ENCODE results near the gene HABP4. TPM values are rescaled to one million over a fixed set of nuclear protein-coding genes. Genes with fewer than 3 reads are reported as not detected.

Gene HABP4
- total RNA-seq, 4 donors from 2014 or later = 6.3 to 13.4 (median 10.2) TPM

GRCh38 chr9:96492993-96493531 is 43.1 kb downstream of the HABP4 start:
- TF ChIP-seq POLR2A (IDR thresholded peaks at IDR 0.05) = no peak
- TF ChIP-seq, protein P1, sequence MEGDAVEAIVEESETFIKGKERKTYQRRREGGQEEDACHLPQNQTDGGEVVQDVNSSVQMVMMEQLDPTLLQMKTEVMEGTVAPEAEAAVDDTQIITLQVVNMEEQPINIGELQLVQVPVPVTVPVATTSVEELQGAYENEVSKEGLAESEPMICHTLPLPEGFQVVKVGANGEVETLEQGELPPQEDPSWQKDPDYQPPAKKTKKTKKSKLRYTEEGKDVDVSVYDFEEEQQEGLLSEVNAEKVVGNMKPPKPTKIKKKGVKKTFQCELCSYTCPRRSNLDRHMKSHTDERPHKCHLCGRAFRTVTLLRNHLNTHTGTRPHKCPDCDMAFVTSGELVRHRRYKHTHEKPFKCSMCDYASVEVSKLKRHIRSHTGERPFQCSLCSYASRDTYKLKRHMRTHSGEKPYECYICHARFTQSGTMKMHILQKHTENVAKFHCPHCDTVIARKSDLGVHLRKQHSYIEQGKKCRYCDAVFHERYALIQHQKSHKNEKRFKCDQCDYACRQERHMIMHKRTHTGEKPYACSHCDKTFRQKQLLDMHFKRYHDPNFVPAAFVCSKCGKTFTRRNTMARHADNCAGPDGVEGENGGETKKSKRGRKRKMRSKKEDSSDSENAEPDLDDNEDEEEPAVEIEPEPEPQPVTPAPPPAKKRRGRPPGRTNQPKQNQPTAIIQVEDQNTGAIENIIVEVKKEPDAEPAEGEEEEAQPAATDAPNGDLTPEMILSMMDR (IDR thresholded peaks at IDR 0.05) = no peak
- WGBS, 2 donors = 84% methylated on average over 10 to 12 of the region's 12 CpGs
- intact Hi-C loops (cut with DNase I; ENCODE audit: low total_unique reads) = no loop called here
- no peak overlapping the region for H3K4me3 ChIP-seq (ENCODE audit: low read depth, poor library complexity, severe bottlenecking)
- DNase-seq (ENCODE audit: low spot score in 2 of 2) = no peak

GRCh38 chr9:96493757-96494156 is 43.8 kb downstream of the HABP4 start:
- TF ChIP-seq, protein P1 (IDR thresholded peaks at IDR 0.05) = no peak
- TF ChIP-seq POLR2A (IDR thresholded peaks at IDR 0.05) = no peak
- WGBS, 2 donors = 86 to 89% methylated on average over 13 of the region's 13 CpGs
- intact Hi-C loops (cut with DNase I; ENCODE audit: low total_unique reads) = no loop called here
- H3K4me3 ChIP-seq (ENCODE audit: low read depth, poor library complexity, severe bottlenecking) = no peak overlapping the region
- DNase-seq (ENCODE audit: low spot score in 2 of 2) = no peak

DNA sequence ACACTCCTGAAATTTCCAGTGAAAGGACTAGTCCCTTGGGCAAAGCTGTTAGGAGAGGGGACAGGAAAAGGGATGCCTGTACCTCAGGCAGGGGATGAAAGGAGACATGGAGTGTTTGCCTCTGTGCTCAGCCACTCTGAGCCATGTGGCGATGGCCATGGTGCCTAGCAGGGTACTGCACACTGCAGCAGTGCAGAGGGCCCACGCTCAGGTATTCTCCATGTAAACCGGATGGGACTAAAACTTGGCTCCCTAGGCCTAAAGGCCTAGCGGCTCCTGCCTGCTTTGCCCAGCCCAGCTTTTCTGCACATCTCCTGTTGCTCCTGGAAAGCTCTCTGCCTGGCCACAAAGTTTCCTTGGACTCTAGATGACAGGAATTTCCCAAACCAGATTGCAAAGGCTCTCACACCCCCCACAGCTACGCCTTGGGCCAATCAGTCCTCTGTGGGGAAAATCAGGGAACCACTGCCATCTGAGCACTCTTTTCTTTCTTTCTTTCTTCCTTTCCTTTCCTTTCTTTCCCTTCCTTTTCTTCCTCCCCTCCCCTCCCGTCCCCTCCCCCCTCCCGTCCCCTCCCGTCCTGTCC is 44.3 kb downstream of the HABP4 start:
- WGBS, 2 donors = 67 to 69% methylated on average over 8 of the region's 8 CpGs
- TF ChIP-seq, protein P1 (IDR thresholded peaks at IDR 0.05) = no peak
- no peak for TF ChIP-seq POLR2A (IDR thresholded peaks at IDR 0.05)
- DNase-seq (ENCODE audit: low spot score in 2 of 2) = no peak
- H3K4me3 ChIP-seq (ENCODE audit: low read depth, poor library complexity, severe bottlenecking) = no peak overlapping the region
- intact Hi-C loops (cut with DNase I; ENCODE audit: low total_unique reads) = no loop called here

GRCh38 chr9:96495341-96495740 is 45.4 kb downstream of the HABP4 start:
- WGBS, 2 donors = 83 to 89% methylated on average over 11 of the region's 11 CpGs
- H3K4me3 ChIP-seq (ENCODE audit: low read depth, poor library complexity, severe bottlenecking) = no peak overlapping the region
- no peak for TF ChIP-seq POLR2A (IDR thresholded peaks at IDR 0.05)
- TF ChIP-seq, protein P1 (IDR thresholded peaks at IDR 0.05) = no peak
- intact Hi-C loops (cut with DNase I; ENCODE audit: low total_unique reads) = no loop called here
- no peak for DNase-seq (ENCODE audit: low spot score in 2 of 2)

DNA sequence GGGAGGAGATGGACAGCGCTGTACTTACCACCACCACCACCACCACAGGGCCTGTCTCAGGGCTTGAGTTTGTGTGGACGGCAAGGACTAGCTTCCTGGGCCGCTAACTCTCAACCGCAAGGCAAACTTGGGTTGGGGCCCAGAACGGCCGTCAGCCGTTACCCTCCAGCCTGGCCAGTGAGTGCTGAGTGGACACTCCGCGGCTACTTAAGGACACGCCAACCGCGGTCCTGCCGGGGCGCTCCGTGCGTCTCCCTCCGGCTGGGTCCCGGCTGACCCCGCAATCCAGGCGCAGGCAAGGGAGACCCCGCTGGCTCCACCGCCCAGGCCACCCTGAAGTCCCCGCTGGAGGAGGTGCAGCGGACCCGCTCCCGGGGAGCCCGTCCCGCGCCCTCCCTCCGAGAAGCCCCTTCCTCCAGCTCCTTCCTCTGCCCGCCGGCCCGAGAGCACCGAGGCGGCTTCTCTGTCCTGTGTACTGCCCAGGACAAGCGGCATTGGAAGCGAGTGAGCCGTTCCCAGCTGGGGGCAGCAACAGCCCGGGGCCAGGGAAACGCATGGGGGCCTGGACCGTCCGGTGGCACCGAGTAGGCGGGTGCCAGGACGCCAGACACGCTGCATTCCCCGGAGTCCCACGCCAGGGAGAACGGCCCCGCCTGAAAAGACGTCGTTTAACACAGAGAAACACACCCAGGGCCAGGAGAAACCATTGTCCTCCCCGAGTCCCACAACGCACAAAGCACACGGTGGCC is 46.6 kb downstream of the HABP4 start:
- TF ChIP-seq POLR2A (IDR thresholded peaks at IDR 0.05) = no peak
- intact Hi-C loops (cut with DNase I; ENCODE audit: low total_unique reads) = no loop called here
- WGBS, 2 donors = 94 to 96% methylated on average over 54 to 55 of the region's 55 CpGs

GRCh38 chr9:96497117-96497399 is 47.1 kb downstream of the HABP4 start:
- TF ChIP-seq, protein P1 (IDR thresholded peaks at IDR 0.05) = no peak
- TF ChIP-seq POLR2A (IDR thresholded peaks at IDR 0.05) = no peak
- H3K4me3 ChIP-seq (ENCODE audit: low read depth, poor library complexity, severe bottlenecking) = no peak overlapping the region
- DNase-seq (ENCODE audit: low spot score in 2 of 2) = no peak
- 92 to 93% methylated on average over 16 to 17 of the region's 17 CpGs for WGBS, 2 donors
- intact Hi-C loops (cut with DNase I; ENCODE audit: low total_unique reads) = no loop called here

More for the DNA sequence above, 46.6 kb downstream of the HABP4 start:
- DNase-seq (ENCODE audit: low spot score in 2 of 2) = no peak
- H3K4me3 ChIP-seq (ENCODE audit: low read depth, poor library complexity, severe bottlenecking) = no peak overlapping the region
